GM19023 (cell line): ENCODE measurements around the gene PPP6R3.

ENCODE experiments used
- ATAC-seq: cut with Tn5 transposase; IDR thresholded peaks from one replicate; pipeline ENCODE4 v1.9.1; 2021; ENCODE audit warnings: mild to moderate bottlenecking, moderate library complexity; ENCODE audit not compliant: unreplicated experiment

Gene PPP6R3

GRCh38 chr11:68643585-68643984 lies 183.0 kb downstream of the PPP6R3 start:
- no peak for ATAC-seq

GRCh38 chr11:68646832-68647231 lies 186.3 kb downstream of the PPP6R3 start:
- ATAC-seq: no peak

GRCh38 chr11:68649851-68650555 lies 189.5 kb downstream of the PPP6R3 start:
- no peak for ATAC-seq

GRCh38 chr11:68650801-68651200 lies 190.2 kb downstream of the PPP6R3 start:
- ATAC-seq: no peak

DNA sequence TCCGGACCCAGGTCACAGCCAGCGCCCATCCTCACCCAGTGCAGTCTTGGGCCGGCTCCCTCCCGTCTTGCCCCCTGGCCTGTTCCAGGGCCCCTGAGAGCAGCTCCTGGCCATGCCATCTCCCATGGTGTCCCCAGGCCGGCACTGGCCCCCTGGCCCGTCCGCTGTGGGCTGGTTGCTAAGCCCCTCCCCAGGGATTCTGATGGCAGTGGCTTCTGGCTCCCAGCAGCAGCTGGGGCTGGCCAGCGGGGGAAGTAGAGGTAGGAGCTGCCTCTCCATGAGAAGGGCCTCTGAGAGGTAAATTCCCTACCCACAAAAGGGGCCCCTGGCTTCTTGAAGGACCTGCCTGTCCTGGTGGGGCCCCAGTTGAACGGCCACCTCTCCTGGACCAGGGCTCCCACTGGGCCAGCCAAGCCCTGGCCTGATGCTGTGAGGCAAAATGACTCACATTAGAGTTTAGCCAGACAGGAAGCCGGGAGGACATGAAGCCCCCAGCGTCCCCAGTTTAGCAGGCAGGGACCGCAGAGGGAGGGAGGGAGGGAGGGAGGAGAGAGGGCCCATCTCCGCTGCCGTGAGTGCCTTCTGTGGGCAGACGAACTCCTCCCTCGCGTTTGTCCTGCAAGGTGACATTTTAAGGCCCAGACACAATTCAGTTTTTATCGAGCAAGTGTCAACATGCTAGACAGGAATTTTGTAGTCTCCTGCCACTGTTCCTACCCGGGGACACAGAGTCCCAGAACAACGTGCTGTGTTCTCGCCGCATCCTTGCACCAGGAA lies 190.8 kb downstream of the PPP6R3 start:
- no peak for ATAC-seq

- ATAC-seq: no peak
These were observed 191.6 kb downstream of the PPP6R3 start for GRCh38 chr11:68651985-68652682.

GRCh38 chr11:68652683-68653156 lies 192.2 kb downstream of the PPP6R3 start:
- ATAC-seq: no peak

GRCh38 chr11:68653486-68654430 lies 193.2 kb downstream of the PPP6R3 start:
- no peak for ATAC-seq

GRCh38 chr11:68654978-68655377 lies 194.4 kb downstream of the PPP6R3 start:
- ATAC-seq: no peak

GRCh38 chr11:68655406-68655805 lies 194.9 kb downstream of the PPP6R3 start:
- ATAC-seq: no peak

- ATAC-seq: no peak
These were observed 195.3 kb downstream of the PPP6R3 start for GRCh38 chr11:68655806-68656205.

DNA sequence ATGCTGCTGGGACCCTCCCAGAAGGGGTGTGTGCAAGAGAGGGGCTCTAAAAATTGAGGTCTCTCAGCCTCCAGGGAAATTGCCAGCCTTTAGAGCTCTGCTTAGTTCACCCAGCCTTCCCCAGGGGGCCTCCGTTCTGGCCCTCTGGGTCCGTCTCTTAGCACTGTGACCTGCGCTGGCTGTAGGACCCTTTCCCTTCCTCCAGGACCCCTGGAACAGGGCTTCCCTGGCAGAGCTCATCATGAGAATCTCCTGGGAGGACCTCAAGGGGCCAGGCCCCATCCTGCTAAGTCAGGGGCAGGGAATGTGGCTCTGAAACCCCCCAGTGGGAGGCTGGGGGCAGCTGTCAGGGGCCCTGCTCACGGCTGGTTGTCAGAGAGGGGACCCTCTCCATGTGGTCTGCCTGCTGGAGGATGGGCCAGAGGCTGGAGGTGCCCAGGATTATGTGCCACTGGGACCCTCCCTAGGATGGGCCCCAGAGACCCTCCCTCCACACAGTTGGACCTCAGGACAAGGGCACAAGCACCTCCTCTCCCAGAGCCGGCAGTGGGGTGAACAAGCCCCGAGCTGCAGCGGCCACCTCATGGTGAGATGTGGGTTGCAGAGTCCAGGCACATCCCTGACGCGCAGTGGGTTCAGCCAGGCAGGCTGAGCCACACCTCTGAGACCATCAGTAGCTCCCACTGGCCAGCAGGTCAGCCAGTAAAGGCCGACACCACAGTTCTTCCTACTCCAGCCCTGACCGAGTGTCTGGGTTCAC lies 196.6 kb downstream of the PPP6R3 start:
- no peak for ATAC-seq

GRCh38 chr11:68658097-68658496 lies 197.5 kb downstream of the PPP6R3 start:
- ATAC-seq: no peak

GRCh38 chr11:68658661-68659060 lies 198.1 kb downstream of the PPP6R3 start:
- no peak for ATAC-seq

DNA sequence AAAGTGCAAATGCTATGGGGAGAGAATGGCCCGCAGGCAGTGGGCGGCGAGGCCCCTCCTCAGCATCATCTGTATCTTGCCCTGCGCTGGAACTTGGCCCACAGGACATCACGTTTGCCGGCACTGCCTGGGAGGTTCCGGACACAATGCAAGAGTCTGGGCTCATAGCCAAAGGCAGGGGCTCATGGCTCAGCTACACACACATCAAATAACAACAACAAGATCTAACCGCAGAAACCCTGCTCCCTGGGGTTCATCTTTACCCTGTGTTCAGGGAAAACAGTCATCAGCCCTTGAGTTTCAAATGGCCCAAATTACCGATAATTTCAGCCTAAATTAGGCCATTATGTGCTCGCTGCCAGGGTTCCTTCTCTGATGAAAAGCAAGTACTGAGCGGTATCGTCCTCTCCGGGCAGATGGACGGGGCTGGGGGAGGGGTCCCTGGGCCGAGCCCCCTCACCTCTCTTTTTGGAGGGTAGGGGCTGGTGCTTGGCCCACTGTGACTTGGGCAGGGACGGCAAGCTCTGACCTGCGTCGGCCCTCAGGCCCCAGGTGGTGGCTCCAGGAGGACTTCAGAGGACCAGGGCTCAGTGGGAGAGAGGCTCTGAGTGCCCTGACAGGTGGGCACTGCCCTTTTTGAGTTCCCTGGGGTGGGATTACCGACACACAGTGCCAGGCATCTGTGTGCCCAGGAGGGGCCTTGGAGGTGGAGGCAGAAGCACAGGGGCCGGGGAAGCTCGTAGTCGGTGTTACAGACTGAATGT lies 198.8 kb downstream of the PPP6R3 start:
- ATAC-seq: no peak

DNA sequence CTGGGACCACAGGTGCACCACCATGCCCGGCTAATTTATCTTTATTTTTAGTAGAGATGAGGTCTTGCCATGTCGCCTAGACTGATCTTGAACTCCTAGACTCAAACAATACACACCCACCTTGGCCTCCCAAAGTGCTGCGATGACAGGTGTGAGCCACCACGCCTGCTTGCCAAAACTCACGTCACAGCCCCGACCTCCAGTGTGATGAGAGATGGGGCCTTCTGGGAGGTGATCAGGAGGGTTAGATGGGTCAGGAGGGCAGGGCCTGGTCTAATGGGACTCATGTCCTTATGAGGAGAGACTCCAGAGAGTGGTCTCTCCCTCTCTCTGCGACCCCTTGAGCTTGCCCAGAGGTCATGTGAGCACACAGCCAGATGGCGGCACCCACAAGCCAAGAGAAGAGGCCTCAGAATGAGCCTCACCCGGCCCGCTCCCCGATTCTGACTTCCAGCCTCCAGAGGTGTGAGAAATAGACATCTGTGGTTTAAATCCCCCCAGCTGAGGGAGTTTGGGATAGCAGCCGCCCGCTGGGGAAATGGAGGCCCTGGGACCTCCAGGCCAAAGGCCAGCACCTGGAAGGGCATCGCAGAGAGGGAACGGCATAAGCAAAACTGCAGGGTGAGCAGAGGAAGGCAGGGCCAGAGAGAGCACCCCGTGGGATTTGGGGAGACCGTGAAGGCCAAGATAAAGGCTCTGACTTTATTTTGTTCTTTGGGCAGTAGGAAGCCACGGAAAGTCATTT lies 199.7 kb downstream of the PPP6R3 start:
- ATAC-seq: no peak

DNA sequence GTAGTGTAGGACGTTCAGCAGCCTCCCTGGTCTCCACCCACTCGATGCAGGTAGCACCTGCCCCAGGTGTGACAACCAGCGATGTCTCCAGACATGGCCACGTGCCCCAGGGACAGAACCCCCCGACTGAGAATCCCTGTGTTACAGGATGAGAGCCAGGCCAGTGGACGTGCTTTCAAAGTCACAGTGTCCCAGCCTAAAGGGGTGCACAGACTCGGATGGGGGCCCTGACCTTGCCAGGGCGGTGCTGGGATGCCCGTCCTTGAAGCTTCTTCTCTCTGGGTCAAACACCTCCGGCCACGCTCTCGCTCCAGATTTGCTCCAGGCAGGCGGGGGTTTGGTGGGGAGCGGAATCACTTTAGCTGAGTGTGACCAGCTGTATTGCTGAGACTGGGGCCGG lies 200.5 kb downstream of the PPP6R3 start:
- ATAC-seq: no peak
